HG02623 (cell line): ENCODE measurements around the gene CBX3.
A peak's percentile ranks its signal among the peaks of the same experiment; 100 is the strongest.
"Not testable (repeated sequence)": the region's sequence is repeated elsewhere in the genome, so short reads cannot be mapped to it uniquely, and the experiment has no call there.

Source experiments
- ATAC-seq: cut with Tn5 transposase; IDR thresholded peaks from one replicate; pipeline ENCODE4 v1.9.1; 2021; ENCODE audit warnings: moderate library complexity; ENCODE audit not compliant: unreplicated experiment

The CBX3 gene

DNA sequence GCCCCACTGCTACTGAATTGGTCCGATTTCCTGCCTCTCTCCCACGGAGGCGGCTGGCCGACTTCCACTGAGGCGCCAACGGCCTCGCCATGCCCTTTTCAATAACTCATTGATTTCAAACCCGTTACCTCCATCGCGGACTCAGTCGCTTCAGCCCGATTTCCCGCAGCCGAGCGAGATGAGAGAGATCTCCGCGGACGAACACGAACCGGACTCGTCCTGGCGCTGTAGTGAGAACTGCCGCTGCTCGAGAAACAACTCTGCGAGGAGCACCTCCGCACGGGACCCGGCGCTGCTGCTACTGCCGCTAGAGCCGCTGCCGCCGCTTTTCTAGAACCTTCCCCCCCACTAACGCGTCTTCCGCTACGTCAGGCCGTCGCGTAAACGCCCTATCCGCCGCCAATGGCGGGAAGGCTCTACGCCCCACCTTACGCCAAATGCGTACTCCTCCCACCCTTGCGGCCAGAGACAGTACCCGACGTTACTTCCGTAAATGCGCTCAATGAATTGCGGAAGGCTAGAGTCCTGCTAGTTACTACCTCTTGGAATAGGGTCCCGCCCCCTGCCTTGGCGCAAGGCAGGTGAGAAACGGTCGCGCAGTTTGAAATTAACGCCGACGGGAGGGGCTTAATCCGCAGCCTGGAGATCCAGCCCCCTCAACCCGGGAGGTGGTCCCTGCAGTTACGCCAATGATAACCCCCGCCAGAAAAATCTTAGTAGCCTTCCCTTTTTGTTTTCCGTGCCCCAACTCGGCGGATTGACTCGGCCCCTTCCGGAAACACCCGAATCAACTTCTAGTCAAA, 900 bp upstream of the CBX3 start, which contains the start of gene HNRNPA2B1:
HNRNPA2B1 (minus strand) TSS at position 303 of the 803 bp plus-strand sequence; CDS start at position 134, 169 bp downstream.
- ATAC-seq, result peak; percentile 53

- ATAC-seq, result peak; percentile 1
Observed at GRCh38 chr7:26202019-26202990, 760 bp downstream of the CBX3 start.

DNA sequence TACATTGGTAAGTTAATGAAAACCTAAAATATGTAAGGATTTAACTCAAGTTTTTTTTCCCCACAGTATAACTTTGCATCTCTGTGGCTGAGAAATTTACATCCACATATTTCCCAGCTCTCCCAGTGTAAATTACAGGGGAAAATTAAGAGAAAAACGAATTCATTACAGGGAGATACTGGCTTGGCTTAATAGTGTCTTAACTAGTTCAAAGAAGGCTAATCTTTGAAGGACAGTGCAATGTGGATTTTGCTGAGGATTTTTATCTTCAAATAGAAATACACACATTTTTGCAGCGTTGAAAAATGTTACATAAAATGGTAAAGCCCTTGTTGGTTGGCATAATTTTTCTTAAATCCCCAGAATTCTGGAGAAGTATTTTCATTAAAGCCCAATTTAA, 1.5 kb downstream of the CBX3 start:
- no peak for ATAC-seq

- ATAC-seq, result no peak
Observed at GRCh38 chr7:26208040-26208439, 6.5 kb downstream of the CBX3 start.

DNA sequence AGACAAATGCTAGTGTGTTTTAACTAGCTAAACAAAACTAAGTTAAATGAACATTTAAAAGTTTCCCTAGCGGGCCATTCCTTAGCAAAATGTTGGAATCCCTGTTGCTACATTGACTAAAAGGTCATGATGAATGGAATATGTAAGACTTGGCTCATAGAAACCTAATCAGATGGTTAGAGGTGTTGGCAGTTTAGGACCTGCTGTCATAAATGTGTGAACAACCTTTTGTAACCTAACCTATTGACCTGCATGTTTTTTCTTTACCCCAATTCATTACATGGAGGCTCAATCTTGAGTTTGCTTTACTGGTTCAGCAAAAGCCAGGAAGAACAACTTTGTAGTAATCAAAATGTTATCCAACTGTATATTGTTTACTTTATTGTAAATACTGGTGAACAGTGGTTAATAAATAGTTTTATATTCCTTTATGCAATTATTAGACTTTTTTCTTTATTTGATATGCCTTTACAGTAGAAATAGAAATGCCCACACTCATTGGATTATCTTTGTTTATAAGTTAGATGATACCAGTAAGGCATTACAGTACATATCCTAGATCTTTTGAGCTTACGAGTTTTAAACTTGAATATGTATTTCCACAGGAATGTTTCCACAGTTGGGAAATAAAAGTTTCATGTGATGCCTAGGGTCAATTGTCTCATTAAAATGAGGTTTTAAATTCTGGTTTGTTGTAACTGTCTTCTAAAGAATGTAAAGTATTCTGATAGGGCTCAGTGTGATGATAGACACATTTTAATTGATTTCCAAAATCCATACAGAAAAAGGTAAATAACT, 11.6 kb downstream of the CBX3 start:
- ATAC-seq, result no peak

DNA sequence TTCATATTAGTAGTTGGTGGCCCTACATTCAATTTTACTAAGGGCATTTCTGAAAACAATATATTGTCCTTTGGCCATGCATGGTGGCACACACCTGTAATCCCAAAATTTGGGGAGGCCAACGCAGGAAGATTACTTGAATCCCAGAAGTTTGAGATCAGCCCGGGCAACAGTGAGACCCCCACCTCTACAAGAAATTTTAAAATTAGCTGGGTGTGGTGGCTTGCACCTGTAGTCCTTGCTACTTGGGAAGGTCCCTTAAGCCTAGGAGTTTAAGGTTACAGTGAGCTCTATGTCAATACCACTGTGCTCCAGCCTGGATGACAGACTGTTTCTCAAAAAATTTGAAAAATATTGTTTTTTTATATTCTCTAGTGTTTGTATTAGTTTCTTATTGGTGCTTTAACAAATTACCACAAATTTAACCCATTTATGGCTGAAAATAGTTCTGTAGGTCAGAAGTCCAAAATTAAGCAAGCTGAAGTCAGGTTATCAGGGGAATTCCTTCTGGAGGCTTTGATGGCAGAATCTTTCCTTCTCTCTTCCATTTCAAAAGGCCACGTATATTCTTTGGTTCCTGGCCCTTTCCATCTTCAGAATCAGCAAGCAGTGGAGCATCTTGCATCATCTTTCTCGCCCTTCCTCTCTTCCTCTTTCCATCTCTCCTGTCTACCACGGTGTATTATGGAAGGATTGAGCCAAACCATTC, 12.4 kb downstream of the CBX3 start:
- ATAC-seq, result no peak

DNA sequence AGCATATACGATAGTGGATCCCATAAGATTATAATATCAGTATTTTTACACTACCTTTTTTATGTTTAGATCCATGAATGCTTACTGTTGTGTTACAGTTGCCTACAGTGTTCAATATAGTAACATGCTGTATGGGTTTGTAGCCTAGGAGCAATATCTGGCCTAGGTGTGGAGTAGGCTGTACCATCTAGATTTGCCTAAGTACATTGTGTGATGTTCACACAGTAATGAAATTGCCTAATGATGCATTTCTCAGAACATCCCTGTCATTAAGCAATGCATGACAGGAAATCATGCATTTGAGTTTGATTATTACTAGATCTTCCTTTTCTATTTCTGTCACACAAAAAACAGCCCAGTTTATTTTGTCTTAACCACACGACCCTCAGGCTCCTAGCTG, 14.5 kb downstream of the CBX3 start:
- ATAC-seq, result no peak

DNA sequence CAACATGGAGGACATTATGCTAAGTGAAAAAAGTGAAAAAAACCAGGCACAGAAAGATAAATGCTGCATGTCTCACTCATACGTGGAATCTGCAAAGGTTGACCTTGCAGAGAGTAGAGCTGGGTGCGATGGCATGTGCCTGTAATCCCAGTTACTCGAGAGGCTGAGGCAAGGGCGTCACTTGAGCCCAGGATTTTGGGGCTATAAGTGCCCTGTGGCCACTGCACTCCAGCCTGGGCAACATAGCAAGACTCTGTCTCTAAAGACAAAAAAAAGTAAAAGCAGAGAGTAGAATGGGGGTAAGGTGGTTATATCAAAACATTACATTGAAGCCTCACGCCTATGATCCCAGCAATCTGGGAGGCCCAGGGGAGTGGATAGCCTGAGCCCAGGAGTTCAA, 22.8 kb downstream of the CBX3 start:
- ATAC-seq, result no peak

- ATAC-seq, result no peak
Observed at GRCh38 chr7:26227987-26228386, 26.4 kb downstream of the CBX3 start.

DNA sequence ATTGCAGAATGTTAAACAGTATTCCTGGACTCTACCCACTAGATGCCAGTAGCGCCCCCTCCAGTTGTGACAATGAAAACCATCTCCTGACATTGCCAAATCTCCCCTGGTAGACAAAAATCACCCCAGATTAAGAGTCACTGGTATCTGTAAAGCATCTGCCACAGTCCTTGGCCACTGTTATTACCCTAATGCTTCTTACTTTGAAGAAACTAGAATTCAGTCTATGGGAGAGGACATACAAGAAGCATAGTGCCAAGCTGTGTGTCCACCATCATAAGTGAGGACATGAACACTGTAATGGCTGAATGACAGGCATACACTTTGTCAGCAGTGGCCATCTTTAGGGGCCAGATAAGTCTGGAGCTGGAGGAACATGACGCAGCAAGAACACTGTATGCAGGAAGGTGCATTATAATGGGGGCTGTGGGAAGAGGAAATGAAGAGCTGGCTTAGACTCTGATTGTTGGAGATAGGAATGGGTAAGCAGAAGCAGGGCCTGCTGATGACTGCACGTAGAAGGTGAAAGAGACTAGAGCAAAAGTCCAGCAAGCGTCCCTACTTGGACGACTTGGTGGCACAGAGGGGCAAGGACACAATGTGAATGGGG, 32.5 kb downstream of the CBX3 start:
- ATAC-seq, result no peak

GRCh38 chr7:26237035-26237807, 35.7 kb downstream of the CBX3 start:
- no peak for ATAC-seq

DNA sequence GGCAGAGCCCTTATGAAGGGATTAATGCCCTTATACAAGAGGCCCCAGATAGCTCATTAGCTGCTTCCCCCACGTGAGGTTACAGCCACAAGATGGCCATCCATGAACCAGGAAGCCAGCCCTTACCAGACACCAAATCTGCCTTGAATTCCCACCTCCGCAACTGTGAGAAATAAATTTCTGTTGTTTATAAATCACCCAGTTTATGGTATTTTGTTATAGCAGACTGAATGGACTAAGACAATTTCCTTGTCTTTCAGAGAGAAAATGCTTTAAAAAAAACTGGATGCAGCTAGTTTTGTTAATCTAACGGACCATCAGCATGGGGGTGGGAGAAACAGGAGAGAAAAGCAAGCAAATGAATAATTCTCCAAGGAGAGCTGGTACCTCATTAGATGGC, 36.5 kb downstream of the CBX3 start:
- no peak for ATAC-seq

GRCh38 chr7:26245150-26245549, 43.6 kb downstream of the CBX3 start:
- no peak for ATAC-seq

DNA sequence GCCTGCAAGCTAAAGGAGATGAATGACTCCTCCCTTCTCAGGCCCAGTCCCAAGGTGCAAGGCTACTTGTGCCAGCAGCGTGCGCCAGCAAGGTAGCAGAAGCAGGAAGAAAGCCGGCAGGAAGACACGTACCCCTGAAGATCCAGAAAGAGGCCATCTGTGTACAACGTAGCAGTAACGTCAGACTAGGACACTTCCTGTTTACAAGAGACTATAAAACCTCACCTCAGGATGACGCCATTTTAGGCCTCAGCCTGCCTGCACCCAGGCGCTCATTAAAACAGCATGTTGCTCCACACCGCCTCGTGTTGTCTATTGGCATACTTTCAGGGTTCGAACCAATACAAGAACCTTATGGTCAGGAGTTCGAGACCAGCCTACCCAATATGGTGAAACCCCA, 48.7 kb downstream of the CBX3 start:
- no peak for ATAC-seq

DNA sequence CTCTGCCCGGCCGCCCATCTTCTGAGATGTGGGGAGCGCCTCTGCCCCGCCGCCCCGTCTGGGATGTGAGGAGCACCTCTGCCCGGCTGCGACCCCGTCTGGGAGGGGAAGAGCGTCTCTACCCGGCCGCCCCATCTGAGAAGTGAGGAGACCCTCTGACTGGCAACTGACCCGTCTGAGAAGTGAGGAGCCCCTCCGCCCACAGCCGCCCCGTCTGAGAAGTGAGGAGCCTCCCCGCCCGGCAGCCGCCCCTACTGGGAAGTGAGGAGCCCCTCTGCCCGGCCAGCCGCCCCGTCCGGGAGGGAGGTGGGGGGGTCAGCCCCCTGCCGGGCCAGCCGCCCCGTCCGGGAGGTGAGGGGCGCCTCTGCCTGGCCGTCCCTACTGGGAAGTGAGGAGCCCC, 60.3 kb downstream of the CBX3 start:
- ATAC-seq, result not testable (repeated sequence)
